ENCODE measurements around the gene NTM. TPM values are rescaled to one million over a fixed set of nuclear protein-coding genes. Genes with fewer than 3 reads are reported as not detected.

Gene NTM
- total RNA-seq, 1 experiment from 2014 or later, result 8.6 TPM

DNA sequence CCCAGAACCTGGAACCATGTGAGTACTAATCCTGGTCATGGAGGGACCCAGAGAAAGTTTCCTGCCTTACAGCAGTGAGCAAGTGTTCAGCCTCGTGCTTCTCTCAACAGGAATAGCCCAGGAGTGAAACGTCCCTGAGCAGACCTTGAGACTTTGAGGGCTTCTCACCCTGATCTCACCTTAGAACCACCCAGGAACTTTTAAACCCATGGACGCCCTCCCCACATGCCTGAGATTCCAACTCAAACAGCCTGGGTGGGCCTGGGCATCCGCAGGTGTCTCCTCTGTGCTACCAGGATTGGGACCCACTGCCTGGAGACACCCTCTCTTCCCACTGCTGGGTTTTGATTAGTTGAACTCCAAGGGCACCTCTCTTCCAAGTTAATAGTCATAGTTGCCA, 297.2 kb downstream of the NTM start:
- BruUV-seq (replicated peaks), result no TSS peak
- no peaks in the 10 kb centered on the region for H3K9me3 ChIP-seq (ENCODE audit: low read depth, low read length, poor library complexity, severe bottlenecking)
- H3K36me3 ChIP-seq (ENCODE audit: insufficient read depth, low read length, poor library complexity, severe bottlenecking), result no peaks in the 10 kb centered on the region
- H3K27ac ChIP-seq (ENCODE audit: low read depth, low read length, poor library complexity, severe bottlenecking), result no peak overlapping the region
- intact Hi-C loops (cut with micrococcal nuclease; ENCODE audit: unreplicated experiment), result no loop called here
- CTCF ChIA-PET, result no interaction called here
- TF ChIP-seq, protein P1, sequence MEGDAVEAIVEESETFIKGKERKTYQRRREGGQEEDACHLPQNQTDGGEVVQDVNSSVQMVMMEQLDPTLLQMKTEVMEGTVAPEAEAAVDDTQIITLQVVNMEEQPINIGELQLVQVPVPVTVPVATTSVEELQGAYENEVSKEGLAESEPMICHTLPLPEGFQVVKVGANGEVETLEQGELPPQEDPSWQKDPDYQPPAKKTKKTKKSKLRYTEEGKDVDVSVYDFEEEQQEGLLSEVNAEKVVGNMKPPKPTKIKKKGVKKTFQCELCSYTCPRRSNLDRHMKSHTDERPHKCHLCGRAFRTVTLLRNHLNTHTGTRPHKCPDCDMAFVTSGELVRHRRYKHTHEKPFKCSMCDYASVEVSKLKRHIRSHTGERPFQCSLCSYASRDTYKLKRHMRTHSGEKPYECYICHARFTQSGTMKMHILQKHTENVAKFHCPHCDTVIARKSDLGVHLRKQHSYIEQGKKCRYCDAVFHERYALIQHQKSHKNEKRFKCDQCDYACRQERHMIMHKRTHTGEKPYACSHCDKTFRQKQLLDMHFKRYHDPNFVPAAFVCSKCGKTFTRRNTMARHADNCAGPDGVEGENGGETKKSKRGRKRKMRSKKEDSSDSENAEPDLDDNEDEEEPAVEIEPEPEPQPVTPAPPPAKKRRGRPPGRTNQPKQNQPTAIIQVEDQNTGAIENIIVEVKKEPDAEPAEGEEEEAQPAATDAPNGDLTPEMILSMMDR (conservative IDR thresholded peaks at IDR 0.05; ENCODE audit: low read depth, low read length), result no peak
- TF ChIP-seq EZH2 (IDR thresholded peaks at IDR 0.05; ENCODE audit: borderline replicate concordance, low read depth, low read length, poor library complexity, severe bottlenecking), result no peak
- no peaks in the 10 kb centered on the region for H3K4me1 ChIP-seq (ENCODE audit: insufficient read depth, low read length, poor library complexity, severe bottlenecking)
- H3K4me3 ChIP-seq (ENCODE audit: low read depth, low read length, poor library complexity, severe bottlenecking), result no peak overlapping the region
- H3K27me3 ChIP-seq (replicated peaks; ENCODE audit: insufficient read depth, low read depth, low read length, poor library complexity), result peaks cover 2% of the 10 kb centered on the region
- DNase-seq (ENCODE audit: low spot score), result no peak
- POLR2A ChIA-PET (ENCODE audit: low non-redundant PET), result no interaction called here

DNA sequence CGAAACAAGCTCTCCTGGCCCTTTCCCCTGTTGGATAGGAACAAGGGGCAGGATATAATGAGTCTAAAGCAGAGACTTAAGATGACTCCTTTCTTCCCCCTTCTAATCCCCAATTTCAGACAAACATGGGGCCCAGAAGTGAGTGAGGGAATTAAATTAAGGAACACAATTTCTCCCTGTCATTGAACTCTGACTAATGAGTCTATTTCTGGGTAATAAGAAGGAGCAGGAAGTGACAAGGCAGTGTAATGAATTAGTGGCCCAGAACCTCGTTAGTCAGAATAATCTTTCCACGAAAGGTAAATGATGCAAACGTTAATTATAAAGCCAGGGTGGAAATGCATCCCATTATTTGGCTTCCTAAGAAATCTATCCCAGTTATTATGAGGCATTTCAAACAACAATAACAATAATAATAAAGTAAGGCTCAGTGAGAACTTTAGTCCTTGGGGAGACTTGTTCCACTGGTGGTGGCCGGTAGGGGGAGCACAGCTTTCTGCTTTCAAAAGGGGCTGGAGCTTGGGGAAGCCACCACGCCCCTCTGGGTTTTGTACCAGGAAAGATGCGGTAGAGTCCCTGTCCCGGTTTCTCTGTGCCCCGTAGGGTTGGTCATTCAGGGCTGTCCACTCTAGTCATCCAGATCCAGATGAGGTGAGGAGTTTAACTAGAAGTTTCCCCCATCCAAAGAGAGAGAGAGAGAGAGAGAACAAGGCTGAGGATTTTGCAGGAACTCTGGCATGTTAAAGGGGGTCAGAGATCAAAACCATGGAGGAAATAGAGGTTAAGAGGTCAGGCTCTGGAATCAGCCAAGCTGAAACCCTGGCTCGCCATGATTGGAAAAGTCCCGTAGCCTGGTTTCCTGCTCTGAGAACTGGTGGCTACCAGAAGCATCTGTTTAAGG, 298.3 kb downstream of the NTM start:
- TF ChIP-seq EZH2 (IDR thresholded peaks at IDR 0.05; ENCODE audit: borderline replicate concordance, low read depth, low read length, poor library complexity, severe bottlenecking), result no peak
- TF ChIP-seq, protein P1 (conservative IDR thresholded peaks at IDR 0.05; ENCODE audit: low read depth, low read length), result peak; percentile 86
- intact Hi-C loops (cut with micrococcal nuclease; ENCODE audit: unreplicated experiment), result no loop called here
- Histone ChIP-seq H3K4me1 (ENCODE audit: insufficient read depth, low read length, poor library complexity, severe bottlenecking) (no peaks in the 10 kb centered on the region), H3K4me3 (ENCODE audit: low read depth, low read length, poor library complexity, severe bottlenecking) (no peak overlapping the region), H3K9me3 (ENCODE audit: low read depth, low read length, poor library complexity, severe bottlenecking) (no peaks in the 10 kb centered on the region), H3K27me3 (replicated peaks; ENCODE audit: insufficient read depth, low read depth, low read length, poor library complexity) (no peaks in the 10 kb centered on the region), H3K27ac (ENCODE audit: low read depth, low read length, poor library complexity, severe bottlenecking) (no peak overlapping the region), H3K36me3 (ENCODE audit: insufficient read depth, low read length, poor library complexity, severe bottlenecking) (no peaks in the 10 kb centered on the region)
- CTCF ChIA-PET, result interaction anchor here (0.6 kb wide), 1 partner anchor 604 kb away, joined by 3 read pairs; no protein-coding TSS in a partner anchor
- peak; percentile 71 for DNase-seq (ENCODE audit: low spot score)
- no TSS peak for BruUV-seq (replicated peaks)
- POLR2A ChIA-PET (ENCODE audit: low non-redundant PET), result no interaction called here

DNA sequence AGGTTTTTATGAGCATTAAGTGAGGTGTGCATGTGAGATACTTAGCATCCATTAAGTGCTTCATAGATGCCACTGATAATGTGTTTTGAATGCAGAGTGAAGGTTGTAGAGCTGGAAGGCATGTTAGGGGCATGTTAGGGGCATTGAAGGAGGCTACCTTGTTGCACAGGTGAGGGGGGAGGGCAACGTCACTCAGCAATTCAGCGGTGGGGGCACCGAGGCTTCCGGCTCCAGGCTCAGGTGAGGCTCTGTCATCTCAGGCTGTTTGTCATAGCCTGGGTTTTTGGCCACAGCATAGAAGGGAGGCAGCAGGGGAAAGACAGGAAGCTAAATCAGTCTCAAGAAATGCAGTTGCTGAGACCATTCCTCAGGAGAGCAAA, 299.0 kb downstream of the NTM start:
- TF ChIP-seq, protein P1 (conservative IDR thresholded peaks at IDR 0.05; ENCODE audit: low read depth, low read length), result no peak
- no peak for TF ChIP-seq EZH2 (IDR thresholded peaks at IDR 0.05; ENCODE audit: borderline replicate concordance, low read depth, low read length, poor library complexity, severe bottlenecking)
- no peaks in the 10 kb centered on the region for H3K9me3 ChIP-seq (ENCODE audit: low read depth, low read length, poor library complexity, severe bottlenecking)
- no peaks in the 10 kb centered on the region for H3K27me3 ChIP-seq (replicated peaks; ENCODE audit: insufficient read depth, low read depth, low read length, poor library complexity)
- POLR2A ChIA-PET (ENCODE audit: low non-redundant PET), result no interaction called here
- intact Hi-C loops (cut with micrococcal nuclease; ENCODE audit: unreplicated experiment), result no loop called here
- CTCF ChIA-PET, result no interaction called here
- no peaks in the 10 kb centered on the region for H3K4me1 ChIP-seq (ENCODE audit: insufficient read depth, low read length, poor library complexity, severe bottlenecking)
- BruUV-seq (replicated peaks), result no TSS peak
- no peak overlapping the region for H3K4me3 ChIP-seq (ENCODE audit: low read depth, low read length, poor library complexity, severe bottlenecking)
- H3K27ac ChIP-seq (ENCODE audit: low read depth, low read length, poor library complexity, severe bottlenecking), result no peak overlapping the region
- no peak for DNase-seq (ENCODE audit: low spot score)
- H3K36me3 ChIP-seq (ENCODE audit: insufficient read depth, low read length, poor library complexity, severe bottlenecking), result no peaks in the 10 kb centered on the region
